ENCODE data around the gene RPS6KA4. TPM values are rescaled to one million over a fixed set of nuclear protein-coding genes. Genes with fewer than 3 reads are reported as not detected.

The RPS6KA4 gene
- total and polyA plus RNA-seq, 8 donors, result 7.4 to 18.8 (median 10.5) TPM

DNA sequence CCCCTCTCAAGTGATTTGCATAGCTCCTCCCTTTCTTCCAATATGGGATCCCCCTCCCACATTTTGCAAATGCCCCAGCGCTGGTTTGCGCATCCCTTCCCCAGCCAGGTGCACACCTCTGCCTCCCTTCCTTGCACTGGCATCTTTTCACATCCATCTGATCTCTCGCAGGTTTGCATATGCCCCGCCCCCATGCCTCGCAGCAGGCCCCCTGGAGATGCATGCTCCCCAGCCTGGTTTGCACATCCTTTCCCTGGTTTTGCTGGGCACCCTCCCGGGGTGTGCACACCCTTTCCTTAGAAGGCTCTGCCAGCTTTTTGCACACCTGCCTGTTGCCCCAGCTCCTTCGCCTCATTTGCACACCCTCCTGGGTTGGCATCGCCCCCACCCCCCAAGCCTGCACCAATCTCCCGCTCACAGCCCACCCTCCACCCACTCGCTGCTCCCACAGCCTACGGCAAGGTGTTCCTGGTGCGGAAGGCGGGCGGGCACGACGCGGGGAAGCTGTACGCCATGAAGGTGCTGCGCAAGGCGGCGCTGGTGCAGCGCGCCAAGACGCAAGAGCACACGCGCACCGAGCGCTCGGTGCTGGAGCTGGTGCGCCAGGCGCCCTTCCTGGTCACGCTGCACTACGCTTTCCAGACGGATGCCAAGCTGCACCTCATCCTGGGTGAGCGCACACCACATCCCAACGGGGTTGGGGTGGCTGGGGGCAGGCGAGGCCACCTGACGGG, 917 bp downstream of the RPS6KA4 start:
- intact Hi-C loops (cut with DNase I), result no loop called here
- DNase-seq, result peak in 2 of 6 donors; percentile 26 to 52
- peaks cover 8 to 26% (median 10%) of the 10 kb centered on the region in 3 donors for H3K4me1 ChIP-seq
- no peaks in the 10 kb centered on the region for H3K27me3 ChIP-seq
- peaks cover 0 to 14% (median 0%) of the 10 kb centered on the region in 3 donors for H3K36me3 ChIP-seq
- peak in 1 of 4 donors; percentile 1 for ATAC-seq
- no peaks in the 10 kb centered on the region for H3K9me3 ChIP-seq
- FAIRE-seq, result no peak
- H3K27ac ChIP-seq, result no peak overlapping the region
- 66 to 74% methylated on average over 38 of the region's 38 CpGs for WGBS, 2 donors
- peak overlapping the region; percentile 60 to 87 (median 82) for H3K4me3 ChIP-seq
- TF ChIP-seq, protein P1, sequence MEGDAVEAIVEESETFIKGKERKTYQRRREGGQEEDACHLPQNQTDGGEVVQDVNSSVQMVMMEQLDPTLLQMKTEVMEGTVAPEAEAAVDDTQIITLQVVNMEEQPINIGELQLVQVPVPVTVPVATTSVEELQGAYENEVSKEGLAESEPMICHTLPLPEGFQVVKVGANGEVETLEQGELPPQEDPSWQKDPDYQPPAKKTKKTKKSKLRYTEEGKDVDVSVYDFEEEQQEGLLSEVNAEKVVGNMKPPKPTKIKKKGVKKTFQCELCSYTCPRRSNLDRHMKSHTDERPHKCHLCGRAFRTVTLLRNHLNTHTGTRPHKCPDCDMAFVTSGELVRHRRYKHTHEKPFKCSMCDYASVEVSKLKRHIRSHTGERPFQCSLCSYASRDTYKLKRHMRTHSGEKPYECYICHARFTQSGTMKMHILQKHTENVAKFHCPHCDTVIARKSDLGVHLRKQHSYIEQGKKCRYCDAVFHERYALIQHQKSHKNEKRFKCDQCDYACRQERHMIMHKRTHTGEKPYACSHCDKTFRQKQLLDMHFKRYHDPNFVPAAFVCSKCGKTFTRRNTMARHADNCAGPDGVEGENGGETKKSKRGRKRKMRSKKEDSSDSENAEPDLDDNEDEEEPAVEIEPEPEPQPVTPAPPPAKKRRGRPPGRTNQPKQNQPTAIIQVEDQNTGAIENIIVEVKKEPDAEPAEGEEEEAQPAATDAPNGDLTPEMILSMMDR (IDR thresholded peaks at IDR 0.05), result no peak

DNA sequence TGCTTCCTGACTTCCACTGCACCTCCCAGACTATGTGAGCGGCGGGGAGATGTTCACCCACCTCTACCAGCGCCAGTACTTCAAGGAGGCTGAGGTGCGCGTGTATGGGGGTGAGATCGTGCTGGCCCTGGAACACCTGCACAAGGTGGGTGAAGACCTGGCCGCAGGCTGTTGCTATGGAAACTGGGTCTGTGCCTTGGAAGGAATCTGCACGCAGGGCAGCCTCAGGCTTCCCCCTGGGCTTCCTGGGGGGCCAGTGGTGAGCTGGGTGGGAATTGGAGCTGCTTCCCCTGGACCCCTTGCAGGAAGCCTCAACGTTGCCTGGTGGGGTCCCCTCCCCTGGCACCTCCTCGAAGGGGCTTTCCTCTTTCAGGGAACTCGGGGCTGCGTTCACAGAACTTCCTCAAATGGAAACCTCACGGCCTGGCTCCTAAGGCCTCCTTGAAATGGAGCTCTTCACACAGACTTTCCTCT, 1.5 kb downstream of the RPS6KA4 start:
- TF ChIP-seq, protein P1 (IDR thresholded peaks at IDR 0.05), result no peak
- DNase-seq (peak in 2 of 6 donors; percentile 19 to 23), ATAC-seq (no peak), FAIRE-seq (no peak)
- intact Hi-C loops (cut with DNase I), result no loop called here
- Histone ChIP-seq H3K27ac (no peak overlapping the region), H3K9me3 (no peaks in the 10 kb centered on the region), H3K4me3 (peak overlapping the region in 1 of 4 donors; percentile 84), H3K4me1 (peaks cover 8 to 24% (median 10%) of the 10 kb centered on the region in 3 donors), H3K27me3 (no peaks in the 10 kb centered on the region), H3K36me3 (peaks cover 0 to 19% (median 0%) of the 10 kb centered on the region in 3 donors)
- 81 to 84% methylated on average over 13 of the region's 13 CpGs for WGBS, 2 donors

DNA sequence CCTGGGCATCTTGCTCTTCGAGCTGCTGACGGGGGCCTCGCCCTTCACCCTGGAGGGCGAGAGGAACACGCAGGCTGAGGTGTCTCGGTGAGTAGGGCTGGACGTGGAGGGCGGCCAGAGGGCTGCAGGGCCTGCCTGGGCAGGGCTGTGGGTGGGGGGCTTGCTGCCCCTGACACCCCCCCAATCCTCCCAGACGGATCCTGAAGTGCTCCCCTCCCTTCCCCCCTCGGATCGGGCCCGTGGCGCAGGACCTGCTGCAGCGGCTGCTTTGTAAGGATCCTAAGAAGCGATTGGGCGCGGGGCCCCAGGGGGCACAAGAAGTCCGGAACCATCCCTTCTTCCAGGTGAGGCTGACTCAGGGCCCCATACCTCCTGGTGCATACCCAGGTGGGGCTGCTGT, 2.7 kb downstream of the RPS6KA4 start:
- Histone ChIP-seq H3K9me3 (no peaks in the 10 kb centered on the region), H3K4me3 (no peak overlapping the region), H3K27me3 (no peaks in the 10 kb centered on the region), H3K36me3 (peaks cover 0 to 21% (median 3%) of the 10 kb centered on the region in 3 donors), H3K27ac (no peak overlapping the region), H3K4me1 (peaks cover 8 to 17% (median 10%) of the 10 kb centered on the region in 3 donors)
- FAIRE-seq (no peak), ATAC-seq (no peak), DNase-seq (no peak)
- intact Hi-C loops (cut with DNase I), result no loop called here
- WGBS, 2 donors, result 95 to 99% methylated on average over 14 to 18 of the region's 18 CpGs
- TF ChIP-seq, protein P1 (IDR thresholded peaks at IDR 0.05), result no peak

DNA sequence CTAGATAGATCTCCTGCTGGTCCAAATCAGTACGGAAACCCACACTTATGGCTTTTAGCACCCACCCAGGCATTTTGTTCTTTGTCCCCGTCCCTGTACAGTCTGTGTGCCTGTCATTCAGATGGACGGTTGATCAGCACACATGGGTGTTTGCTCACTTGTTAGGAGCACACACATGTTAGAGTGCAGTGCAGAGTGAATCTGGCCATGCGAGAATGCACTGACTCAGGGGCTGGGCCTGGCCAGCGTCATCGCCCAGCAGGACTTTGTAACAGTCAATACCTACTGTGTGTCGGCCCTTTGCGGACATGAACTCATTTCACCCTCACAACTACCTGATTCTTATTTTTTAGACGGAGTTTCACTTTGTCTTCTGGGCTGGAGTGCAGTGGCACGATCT, 3.4 kb downstream of the RPS6KA4 start:
- ATAC-seq (no peak), DNase-seq (no peak), FAIRE-seq (no peak)
- Histone ChIP-seq H3K27ac (no peak overlapping the region), H3K27me3 (no peaks in the 10 kb centered on the region), H3K36me3 (peaks cover 0 to 21% (median 3%) of the 10 kb centered on the region in 3 donors), H3K4me1 (peaks cover 8 to 17% (median 10%) of the 10 kb centered on the region in 3 donors), H3K9me3 (no peaks in the 10 kb centered on the region), H3K4me3 (no peak overlapping the region)
- intact Hi-C loops (cut with DNase I), result no loop called here
- TF ChIP-seq, protein P1 (IDR thresholded peaks at IDR 0.05), result no peak
- 93 to 95% methylated on average over 10 of the region's 10 CpGs for WGBS, 2 donors

DNA sequence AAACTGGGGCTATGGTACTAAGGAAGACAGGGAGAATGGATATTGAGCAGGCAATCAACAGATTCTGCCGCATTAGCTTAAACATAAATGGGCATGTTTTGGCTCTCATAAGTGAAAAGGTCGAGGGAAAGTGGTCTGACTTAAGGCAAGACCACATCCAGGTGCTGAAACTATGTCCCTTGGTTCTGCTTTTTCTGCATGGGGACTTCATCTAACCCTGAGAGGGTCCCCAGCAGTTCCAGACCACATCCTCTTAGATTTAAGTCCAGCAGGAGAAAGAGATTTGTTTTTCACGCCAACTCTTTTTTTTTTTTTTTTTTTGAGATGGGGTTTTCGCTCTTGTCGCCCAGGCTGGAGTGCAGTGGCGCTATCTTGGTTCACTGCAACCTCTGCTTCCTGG, 5.5 kb downstream of the RPS6KA4 start:
- TF ChIP-seq, protein P1 (IDR thresholded peaks at IDR 0.05), result no peak

More for the DNA sequence above, 5.5 kb downstream of the RPS6KA4 start:
- Histone ChIP-seq H3K4me3 (no peak overlapping the region), H3K4me1 (peaks cover 0 to 8% (median 0%) of the 10 kb centered on the region in 3 donors), H3K27ac (no peak overlapping the region), H3K27me3 (no peaks in the 10 kb centered on the region), H3K36me3 (peaks cover 0 to 24% (median 7%) of the 10 kb centered on the region in 3 donors), H3K9me3 (no peaks in the 10 kb centered on the region)
- intact Hi-C loops (cut with DNase I), result no loop called here
- no peak for FAIRE-seq
- ATAC-seq, result no peak
- 90 to 92% methylated on average over 6 of the region's 6 CpGs for WGBS, 2 donors
- no peak for DNase-seq

Measured in pancreas (tissue), 10 donors.